Epithelial cell of esophagus (primary cell): ENCODE data around the gene LYRM4.

Source experiments
- DNase-seq: peaks from one replicate; pipeline ENCODE4 v3.0.0; 2010; ENCODE audit warnings: low read depth
- H3K4me3 ChIP-seq: 2 replicates; pipeline ENCODE4 v1.5.1; 2011; ENCODE audit warnings: mild to moderate bottlenecking, low read length, control low read depth
- CTCF ChIP-seq: IDR thresholded peaks from 2 replicates; pipeline ENCODE4 v1.5.1; 2011; ENCODE audit warnings: low read depth, mild to moderate bottlenecking, low read length, control low read depth, inconsistent platforms; ENCODE audit not compliant: insufficient read depth; ENCODE audit errors: missing control alignments

LYRM4 gene

GRCh38 chr6:5082487-5083306 is 178.1 kb downstream of the LYRM4 start:
- TF ChIP-seq CTCF: no peak
- DNase-seq: peak; percentile 98
- no peak overlapping the region for H3K4me3 ChIP-seq

- TF ChIP-seq CTCF: no peak
Measured at GRCh38 chr6:5081955-5082354, 178.8 kb downstream of the LYRM4 start.

DNA sequence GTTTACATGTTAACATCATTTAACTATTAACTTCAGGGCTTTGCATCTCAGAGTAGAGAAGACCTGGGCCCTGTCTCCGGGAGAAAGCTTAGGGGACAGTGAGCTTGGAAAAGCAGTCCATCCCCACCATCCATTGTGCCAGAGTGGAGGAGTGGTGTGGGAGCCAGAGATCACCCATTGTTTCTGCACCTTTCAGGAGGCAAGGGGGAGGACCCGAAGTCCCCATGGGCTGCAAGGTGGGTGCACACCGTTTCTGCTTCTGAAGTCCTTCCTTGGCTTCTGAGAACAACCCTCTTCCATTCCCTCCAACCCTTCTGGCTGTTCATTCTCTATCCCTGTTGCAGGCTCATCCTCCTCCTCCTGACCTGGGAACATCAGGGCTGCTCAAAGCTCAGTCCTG is 179.6 kb downstream of the LYRM4 start:
- no peak for DNase-seq
- no peak for TF ChIP-seq CTCF
- no peak overlapping the region for H3K4me3 ChIP-seq

More at GRCh38 chr6:5081955-5082354, 178.8 kb downstream of the LYRM4 start:
- peak; percentile 42 for DNase-seq
- no peak overlapping the region for H3K4me3 ChIP-seq

DNA sequence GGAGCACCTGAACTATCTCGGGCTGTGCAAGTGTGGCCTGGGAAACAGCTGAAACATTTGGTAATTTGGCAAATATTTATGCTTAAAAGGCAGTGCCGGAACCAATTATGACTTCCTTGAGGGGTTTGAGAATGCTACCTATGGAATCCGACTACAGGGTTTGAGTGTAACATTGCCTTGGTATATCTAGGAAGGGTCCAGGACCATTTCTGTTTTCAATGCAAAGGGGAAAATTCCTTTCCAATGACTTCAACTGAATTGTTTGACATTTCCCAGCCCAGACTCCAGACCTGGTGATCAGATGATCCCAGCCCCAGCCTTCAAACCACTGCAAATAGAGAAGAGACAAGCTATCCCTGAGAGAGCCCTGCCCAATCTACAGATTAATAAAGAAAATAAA is 180.2 kb downstream of the LYRM4 start:
- H3K4me3 ChIP-seq: no peak overlapping the region
- no peak for TF ChIP-seq CTCF
- no peak for DNase-seq

DNA sequence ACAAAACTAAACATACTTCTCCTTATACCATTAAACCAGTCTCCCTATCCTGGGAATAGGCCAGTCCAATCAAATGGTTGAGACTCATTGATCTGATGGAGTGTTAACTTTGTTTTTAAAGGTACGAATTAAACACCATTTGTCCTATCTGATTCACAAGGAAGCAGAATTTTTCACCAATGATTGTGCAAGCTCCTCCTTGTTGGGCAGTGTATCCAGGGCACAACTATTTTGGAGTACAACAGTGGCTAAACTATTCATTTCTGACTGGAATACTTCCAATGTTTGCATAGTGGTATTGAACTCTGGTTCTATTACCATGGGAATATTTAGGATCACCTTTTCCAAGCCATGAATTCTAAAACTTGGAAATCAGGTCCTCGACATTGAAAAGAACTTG is 181.1 kb downstream of the LYRM4 start:
- DNase-seq: no peak
- H3K4me3 ChIP-seq: no peak overlapping the region
- TF ChIP-seq CTCF: no peak

GRCh38 chr6:5078121-5078669 is 182.6 kb downstream of the LYRM4 start:
- DNase-seq: peak; percentile 40
- H3K4me3 ChIP-seq: no peak overlapping the region
- TF ChIP-seq CTCF: peak; percentile 10
